Mesenchymal stem cell (in vitro differentiated cells and primary cell): ENCODE results near the gene SLC26A8.

Experiments
- DNase-seq: peaks from one replicate; pipeline ENCODE4 v3.0.0-alpha.2; 2013
- H2AFZ ChIP-seq: one replicate; pipeline ENCODE4 v1.6.1; 2013; ENCODE audit warnings: low read depth, mild to moderate bottlenecking, control low read depth, inconsistent platforms, low read length, moderate library complexity
- H2AK5ac ChIP-seq: 2 replicates; pipeline ENCODE4 v1.6.1; 2013; ENCODE audit warnings: low read length, moderate library complexity, mild to moderate bottlenecking, inconsistent platforms; ENCODE audit not compliant: severe bottlenecking
- H2BK120ac ChIP-seq: one replicate; pipeline ENCODE4 v1.6.1; 2013; ENCODE audit warnings: low read depth, mild to moderate bottlenecking, inconsistent platforms, low read length, moderate library complexity
- H2BK12ac ChIP-seq, 2 experiments: one replicate each; pipeline ENCODE4 v1.6.1; 2013; ENCODE audit warnings: inconsistent platforms in 2 of 2, low read length in 2 of 2, mild to moderate bottlenecking in 2 of 2, moderate library complexity in 2 of 2, control low read depth in 1 of 2
- H2BK15ac ChIP-seq: one replicate; pipeline ENCODE4 v1.6.1; 2013; ENCODE audit warnings: mild to moderate bottlenecking, low read depth, inconsistent platforms; ENCODE audit not compliant: poor library complexity, severe bottlenecking
- H2BK5ac ChIP-seq: 2 replicates; pipeline ENCODE4 v1.6.1; 2013; ENCODE audit warnings: low read depth, mild to moderate bottlenecking, low read length, control low read depth, inconsistent platforms; ENCODE audit not compliant: poor library complexity, severe bottlenecking
- H3K14ac ChIP-seq, 2 experiments: one replicate each; pipeline ENCODE4 v1.6.1; 2013; ENCODE audit warnings: inconsistent platforms in 2 of 2, low read length in 2 of 2, control low read depth in 1 of 2, mild to moderate bottlenecking in 1 of 2, moderate library complexity in 1 of 2
- H3K18ac ChIP-seq, 2 experiments: one replicate each; pipeline ENCODE4 v1.6.1; 2013; ENCODE audit warnings: inconsistent platforms in 2 of 2, low read length in 2 of 2, control low read depth in 1 of 2, low read depth in 1 of 2, mild to moderate bottlenecking in 1 of 2
- H3K23ac ChIP-seq, 2 experiments: one replicate each; pipeline ENCODE4 v1.6.1; 2013; ENCODE audit warnings: inconsistent platforms in 2 of 2, low read length in 2 of 2, mild to moderate bottlenecking in 2 of 2, moderate library complexity in 2 of 2, control low read depth in 1 of 2
- H3K27ac ChIP-seq: 2 replicates; pipeline ENCODE4 v1.5.1; 2013; ENCODE audit warnings: mild to moderate bottlenecking, moderate library complexity, low read length, control low read depth, inconsistent platforms; ENCODE audit not compliant: poor library complexity, severe bottlenecking
- H3K27me3 ChIP-seq, 2 experiments: 2 replicates each; pipeline versions ENCODE4 v1.6.1 to v1.7.0; 2013; ENCODE audit warnings: low read length in 2 of 2, mild to moderate bottlenecking in 2 of 2, moderate library complexity in 2 of 2, control low read depth in 1 of 2, inconsistent platforms in 1 of 2; ENCODE audit not compliant: control insufficient read depth in 1 of 2, insufficient read depth in 1 of 2
- H3K36me3 ChIP-seq, 2 experiments: 2 replicates each; pipeline versions ENCODE4 v1.6.1 to v1.7.0; 2013; ENCODE audit warnings: low read length in 2 of 2, control low read depth in 1 of 2, inconsistent platforms in 1 of 2, low read depth in 1 of 2, mild to moderate bottlenecking in 1 of 2; ENCODE audit not compliant: insufficient read depth in 2 of 2, control insufficient read depth in 1 of 2
- H3K4ac ChIP-seq, 2 experiments: one replicate each; pipeline ENCODE4 v1.6.1; 2013; ENCODE audit warnings: inconsistent platforms in 2 of 2, low read length in 2 of 2, mild to moderate bottlenecking in 2 of 2, moderate library complexity in 2 of 2, control low read depth in 1 of 2, low read depth in 1 of 2
- H3K4me1 ChIP-seq: 2 replicates; pipeline ENCODE4 v1.6.1; 2013; ENCODE audit warnings: low read depth, low read length, control low read depth; ENCODE audit not compliant: control insufficient read depth, insufficient read depth
- H3K4me2 ChIP-seq: 2 replicates; pipeline ENCODE4 v1.6.1; 2013; ENCODE audit warnings: low read length, mild to moderate bottlenecking, inconsistent platforms; ENCODE audit not compliant: poor library complexity, severe bottlenecking
- H3K4me3 ChIP-seq, 2 experiments: 2 replicates each; pipeline versions ENCODE4 v1.5.1 to v1.7.0; 2013; ENCODE audit warnings: low read length in 2 of 2, mild to moderate bottlenecking in 2 of 2, control low read depth in 1 of 2, low read depth in 1 of 2; ENCODE audit not compliant: insufficient read depth in 1 of 2
- H3K79me1 ChIP-seq: replicated peaks from 2 replicates; pipeline ENCODE4 v1.6.1; 2013; ENCODE audit warnings: mild to moderate bottlenecking, control low read depth, low read length, inconsistent platforms; ENCODE audit not compliant: poor library complexity, severe bottlenecking
- H3K9ac ChIP-seq: 2 replicates; pipeline ENCODE4 v1.7.0; 2013; ENCODE audit warnings: mild to moderate bottlenecking, low read length, moderate library complexity
- H3K9me3 ChIP-seq: 2 replicates; pipeline ENCODE4 v1.7.0; 2013; ENCODE audit warnings: mild to moderate bottlenecking, low read length; ENCODE audit not compliant: control insufficient read depth
- H4K8ac ChIP-seq: one replicate; pipeline ENCODE4 v1.6.1; 2013; ENCODE audit warnings: inconsistent platforms, mild to moderate bottlenecking, low read length, moderate library complexity
- H4K91ac ChIP-seq: one replicate; pipeline ENCODE4 v1.6.1; 2013; ENCODE audit warnings: mild to moderate bottlenecking, low read length, inconsistent platforms
- WGBS: methylation state at CpG from one replicate; pipeline ENCODE4 v1.1.7; 2013; ENCODE audit warnings: mixed read lengths; 5-methylcytosine and 5-hydroxymethylcytosine counted together

SLC26A8 gene

GRCh38 chr6:35907750-35908149 lies 116.7 kb downstream of the SLC26A8 start:
- H3K23ac ChIP-seq = no peak overlapping the region
- H2BK15ac ChIP-seq = no peak overlapping the region
- no peak overlapping the region for H2BK5ac ChIP-seq
- H4K8ac ChIP-seq = no peak overlapping the region
- H3K79me1 ChIP-seq = peaks cover 21% of the 10 kb centered on the region
- no peak overlapping the region for H2AFZ ChIP-seq
- DNase-seq = no peak
- no peak overlapping the region for H3K27ac ChIP-seq
- no peak overlapping the region for H2BK120ac ChIP-seq
- H3K9ac ChIP-seq = no peak overlapping the region
- H3K4me1 ChIP-seq = no peaks in the 10 kb centered on the region
- no peak overlapping the region for H4K91ac ChIP-seq
- no peak overlapping the region for H3K14ac ChIP-seq
- H3K4ac ChIP-seq = no peak overlapping the region
- peaks cover 10% of the 10 kb centered on the region for H3K9me3 ChIP-seq
- H2AK5ac ChIP-seq = no peak overlapping the region
- H3K4me2 ChIP-seq = no peak overlapping the region
- H3K36me3 ChIP-seq = peaks cover 23 to 44% of the 10 kb centered on the region in 2 experiments
- H3K4me3 ChIP-seq = no peak overlapping the region
- 96% methylated on average over 5 of the region's 6 CpGs for WGBS
- H3K18ac ChIP-seq = no peak overlapping the region
- no peak overlapping the region for H2BK12ac ChIP-seq
- H3K27me3 ChIP-seq = no peaks in the 10 kb centered on the region

- H3K4ac ChIP-seq = no peak overlapping the region
- DNase-seq = no peak
- H4K91ac ChIP-seq = no peak overlapping the region
- H2AFZ ChIP-seq = no peak overlapping the region
- no peak overlapping the region for H2BK12ac ChIP-seq
- H3K27me3 ChIP-seq = no peaks in the 10 kb centered on the region
- peaks cover 22% of the 10 kb centered on the region for H3K79me1 ChIP-seq
- no peak overlapping the region for H2AK5ac ChIP-seq
- H2BK120ac ChIP-seq = no peak overlapping the region
- H3K4me1 ChIP-seq = no peaks in the 10 kb centered on the region
- H3K14ac ChIP-seq = no peak overlapping the region
- H2BK15ac ChIP-seq = no peak overlapping the region
- no peak overlapping the region for H3K4me2 ChIP-seq
- H3K9me3 ChIP-seq = peaks cover 10% of the 10 kb centered on the region
- no peak overlapping the region for H3K9ac ChIP-seq
- H3K36me3 ChIP-seq = peaks cover 17 to 39% of the 10 kb centered on the region in 2 experiments
- no peak overlapping the region for H2BK5ac ChIP-seq
- WGBS = 67% methylated on average over 1 of the region's 2 CpGs
- no peak overlapping the region for H3K27ac ChIP-seq
- no peak overlapping the region for H4K8ac ChIP-seq
- H3K23ac ChIP-seq = no peak overlapping the region
- H3K18ac ChIP-seq = no peak overlapping the region
- H3K4me3 ChIP-seq = no peak overlapping the region
These were observed 118.0 kb downstream of the SLC26A8 start for GRCh38 chr6:35906499-35906846.

- no peak overlapping the region for H3K27ac ChIP-seq
- no peak overlapping the region for H3K9ac ChIP-seq
- no peak overlapping the region for H2BK12ac ChIP-seq
- no peak overlapping the region for H3K4me3 ChIP-seq
- no peak overlapping the region for H3K23ac ChIP-seq
- no peak overlapping the region for H4K8ac ChIP-seq
- no peak overlapping the region for H3K14ac ChIP-seq
- H3K27me3 ChIP-seq = no peaks in the 10 kb centered on the region
- DNase-seq = no peak
- peaks cover 22% of the 10 kb centered on the region for H3K79me1 ChIP-seq
- 96% methylated on average over 6 of the region's 8 CpGs for WGBS
- no peak overlapping the region for H4K91ac ChIP-seq
- H2AFZ ChIP-seq = no peak overlapping the region
- peaks cover 7% of the 10 kb centered on the region for H3K9me3 ChIP-seq
- H3K4me1 ChIP-seq = no peaks in the 10 kb centered on the region
- H3K4me2 ChIP-seq = no peak overlapping the region
- no peak overlapping the region for H2BK120ac ChIP-seq
- H3K18ac ChIP-seq = no peak overlapping the region
- no peak overlapping the region for H3K4ac ChIP-seq
- peaks cover 14 to 36% of the 10 kb centered on the region in 2 experiments for H3K36me3 ChIP-seq
- no peak overlapping the region for H2BK15ac ChIP-seq
- no peak overlapping the region for H2AK5ac ChIP-seq
- H2BK5ac ChIP-seq = no peak overlapping the region
These were observed 118.5 kb downstream of the SLC26A8 start for GRCh38 chr6:35905841-35906498.

GRCh38 chr6:35905141-35905785 lies 119.2 kb downstream of the SLC26A8 start:
- 100% methylated on average over 2 of the region's 2 CpGs for WGBS
- no peak overlapping the region for H3K18ac ChIP-seq
- no peak overlapping the region for H3K4me2 ChIP-seq
- no peak overlapping the region for H2BK5ac ChIP-seq
- no peak overlapping the region for H2BK15ac ChIP-seq
- no peak overlapping the region for H3K14ac ChIP-seq
- no peak overlapping the region for H3K9ac ChIP-seq
- no peak overlapping the region for H2AK5ac ChIP-seq
- H4K91ac ChIP-seq = no peak overlapping the region
- H4K8ac ChIP-seq = no peak overlapping the region
- no peak for DNase-seq
- H3K27ac ChIP-seq = no peak overlapping the region
- peaks cover 21% of the 10 kb centered on the region for H3K79me1 ChIP-seq
- H2BK120ac ChIP-seq = no peak overlapping the region
- no peak overlapping the region for H3K23ac ChIP-seq
- H3K4ac ChIP-seq = no peak overlapping the region
- H3K36me3 ChIP-seq = peaks cover 14 to 32% of the 10 kb centered on the region in 2 experiments
- no peaks in the 10 kb centered on the region for H3K27me3 ChIP-seq
- H3K4me1 ChIP-seq = no peaks in the 10 kb centered on the region
- no peak overlapping the region for H3K4me3 ChIP-seq
- no peak overlapping the region for H2BK12ac ChIP-seq
- H3K9me3 ChIP-seq = peaks cover 2% of the 10 kb centered on the region
- H2AFZ ChIP-seq = no peak overlapping the region
